ENCODE measurements around the gene LRRC10.
"Not testable (repeated sequence)": the region's sequence is repeated elsewhere in the genome, so short reads cannot be mapped to it uniquely, and the experiment has no call there.

LRRC10 gene

GRCh38 chr12:69616025-69616424 lies 5.3 kb upstream of the LRRC10 start:
- no peak for DNase-seq

GRCh38 chr12:69613351-69613750 lies 2.6 kb upstream of the LRRC10 start:
- no peak for DNase-seq

GRCh38 chr12:69610126-69610525 lies 581 bp downstream of the LRRC10 start:
- no peak for DNase-seq

GRCh38 chr12:69608114-69608513 lies 2.6 kb downstream of the LRRC10 start:
- no peak for DNase-seq

GRCh38 chr12:69604275-69604674 lies 6.4 kb downstream of the LRRC10 start:
- not testable (repeated sequence) for DNase-seq

- DNase-seq: not testable (repeated sequence)
Observed at GRCh38 chr12:69603556-69603955, 7.2 kb downstream of the LRRC10 start.

GRCh38 chr12:69602954-69603353 lies 7.8 kb downstream of the LRRC10 start:
- no peak for DNase-seq

GRCh38 chr12:69601962-69602685 lies 8.6 kb downstream of the LRRC10 start:
- DNase-seq: no peak

- DNase-seq: no peak
Observed at GRCh38 chr12:69600804-69601203, 9.9 kb downstream of the LRRC10 start.

GRCh38 chr12:69598174-69598753 lies 12.4 kb downstream of the LRRC10 start:
- DNase-seq: no peak

- no peak for DNase-seq
Observed at GRCh38 chr12:69595689-69596088, 15.0 kb downstream of the LRRC10 start.

- DNase-seq: no peak
Observed at GRCh38 chr12:69589082-69589481, 21.6 kb downstream of the LRRC10 start.

GRCh38 chr12:69588527-69588926 lies 22.2 kb downstream of the LRRC10 start:
- DNase-seq: no peak

GRCh38 chr12:69585189-69586062 lies 25.3 kb downstream of the LRRC10 start, which contains the start of gene CCT2:
TSS of gene CCT2 (plus strand) at chr12:69585459. CDS start at chr12:69585522, 63 bp downstream.
- peak; percentile 82 for DNase-seq

- DNase-seq: no peak
Observed at GRCh38 chr12:69583203-69583602, 27.5 kb downstream of the LRRC10 start.

GRCh38 chr12:69580074-69580473 lies 30.6 kb downstream of the LRRC10 start:
- no peak for DNase-seq

- no peak for DNase-seq
Observed at GRCh38 chr12:69579029-69579428, 31.7 kb downstream of the LRRC10 start.

- no peak for DNase-seq
Observed at GRCh38 chr12:69578283-69578682, 32.4 kb downstream of the LRRC10 start.

GRCh38 chr12:69575346-69575745 lies 35.4 kb downstream of the LRRC10 start:
- DNase-seq: no peak

GRCh38 chr12:69570545-69571399 lies 39.9 kb downstream of the LRRC10 start:
- DNase-seq: peak; percentile 43

- no peak for DNase-seq
Observed at GRCh38 chr12:69570000-69570516, 40.6 kb downstream of the LRRC10 start.

- no peak for DNase-seq
Observed at GRCh38 chr12:69569236-69569635, 41.5 kb downstream of the LRRC10 start.

Measured in NCI-H2029 treated with DMSO at 0.1 percent for 48 hours (cell line).